PFSK-1 (cell line): ENCODE data around the gene GABARAPL2.

Experiments
- REST ChIP-seq, 2 experiments: IDR thresholded peaks; 2 replicates each; pipeline versions ENCODE4 v1.6.1 to v1.8.0; 2011 to 2012; ENCODE audit warnings: low read depth in 2 of 2, low read length in 2 of 2, control low read depth in 1 of 2, inconsistent platforms in 1 of 2, mild to moderate bottlenecking in 1 of 2, moderate library complexity in 1 of 2; ENCODE audit not compliant: insufficient read depth in 1 of 2
- TAF1 ChIP-seq: IDR thresholded peaks from 2 replicates; pipeline ENCODE4 v1.6.1; 2012; ENCODE audit warnings: low read length, control low read depth, borderline replicate concordance; ENCODE audit not compliant: insufficient read depth

- TF ChIP-seq TAF1 (no peak), REST (IDR thresholded peaks at IDR 0.05; ENCODE audit: insufficient read depth in 1 of 2, low read depth in 2 of 2, low read length in 2 of 2) (no peak)
These were observed 9.8 kb downstream of the GABARAPL2 start for GRCh38 chr16:75575958-75576357.
